Astrocyte (in vitro differentiated cells and primary cell): ENCODE data around the gene EP400. TPM values are rescaled to one million over a fixed set of nuclear protein-coding genes. Genes with fewer than 3 reads are reported as not detected.

ENCODE experiments used
- DNase-seq: peaks from one replicate; pipeline ENCODE4 v3.0.0-alpha.2; 2010; ENCODE audit warnings: low read depth
- FAIRE-seq: peaks from 2 replicates; lab custom pipeline; 2011; peaks lifted over from hg19 to GRCh38; lab: Jason Lieb, UNC
- H2AFZ ChIP-seq: 2 replicates; pipeline ENCODE4 v1.6.0; 2012; ENCODE audit warnings: low read depth, low read length, inconsistent platforms
- H3K27ac ChIP-seq: 2 replicates; pipeline ENCODE4 v1.5.1; 2011; ENCODE audit warnings: low read depth, low read length, inconsistent platforms
- H3K27me3 ChIP-seq: 2 replicates; pipeline ENCODE4 v1.6.0; 2011; ENCODE audit warnings: low read length, inconsistent platforms; ENCODE audit not compliant: insufficient read depth
- H3K36me3 ChIP-seq: 2 replicates; pipeline ENCODE4 v1.5.1; 2011; ENCODE audit warnings: low read length, inconsistent platforms; ENCODE audit not compliant: insufficient read depth
- H3K4me1 ChIP-seq: 2 replicates; pipeline ENCODE4 v1.5.1; 2011; ENCODE audit warnings: low read length, inconsistent platforms; ENCODE audit not compliant: insufficient read depth
- H3K4me2 ChIP-seq: 2 replicates; pipeline ENCODE4 v1.6.0; 2012; ENCODE audit warnings: low read length, inconsistent platforms
- H3K4me3 ChIP-seq: 2 replicates; pipeline ENCODE4 v1.5.1; 2011; ENCODE audit warnings: low read depth, mild to moderate bottlenecking, low read length, inconsistent platforms; ENCODE audit not compliant: insufficient read depth
- H3K79me2 ChIP-seq: 2 replicates; pipeline ENCODE4 v1.6.0; 2012; ENCODE audit warnings: mild to moderate bottlenecking, low read length, inconsistent platforms; ENCODE audit not compliant: insufficient read depth
- H3K9ac ChIP-seq: 2 replicates; pipeline ENCODE4 v1.6.0; 2012; ENCODE audit warnings: mild to moderate bottlenecking, low read length, inconsistent platforms
- H3K9me3 ChIP-seq: 2 replicates; pipeline ENCODE4 v1.5.1; 2012; ENCODE audit warnings: low read depth, mild to moderate bottlenecking, low read length, inconsistent platforms; ENCODE audit not compliant: insufficient read depth
- H4K20me1 ChIP-seq: 2 replicates; pipeline ENCODE4 v1.6.0; 2012; ENCODE audit warnings: low read length, inconsistent platforms; ENCODE audit not compliant: insufficient read depth
- H3K27ac Mint-ChIP-seq: one replicate; pipeline ENCODE4 v1.8.0; 2021; ENCODE audit warnings: mild to moderate bottlenecking, mixed read lengths; ENCODE audit not compliant: unreplicated experiment
- H3K27me3 Mint-ChIP-seq: one replicate; pipeline ENCODE4 v1.8.0; 2021; ENCODE audit warnings: low read depth, mixed read lengths; ENCODE audit not compliant: unreplicated experiment
- H3K36me3 Mint-ChIP-seq: one replicate; pipeline ENCODE4 v1.8.0; 2021; ENCODE audit warnings: low read depth, mixed read lengths; ENCODE audit not compliant: unreplicated experiment
- H3K4me1 Mint-ChIP-seq: one replicate; pipeline ENCODE4 v1.8.0; 2021; ENCODE audit warnings: low read depth, mixed read lengths; ENCODE audit not compliant: unreplicated experiment
- H3K4me3 Mint-ChIP-seq: one replicate; pipeline ENCODE4 v1.8.0; 2021; ENCODE audit warnings: mild to moderate bottlenecking, moderate library complexity, mixed read lengths; ENCODE audit not compliant: unreplicated experiment
- H3K9me3 Mint-ChIP-seq: one replicate; pipeline ENCODE4 v1.8.0; 2021; ENCODE audit warnings: mild to moderate bottlenecking, mixed read lengths; ENCODE audit not compliant: unreplicated experiment
- EZH2 ChIP-seq: IDR thresholded peaks from 2 replicates; pipeline ENCODE4 v1.6.1; 2012; ENCODE audit warnings: mild to moderate bottlenecking, low read length, inconsistent platforms; ENCODE audit not compliant: insufficient read depth
- total RNA-seq: library from RNA; stranded (reverse); gene quantifications from 2 replicates; pipeline ENCODE4 v1.2.1, GENCODE V29; 2021
- TF ChIP-seq, protein P1 (sequence below): IDR thresholded peaks from 2 replicates; pipeline ENCODE4 v1.5.1; 2011; ENCODE audit warnings: low read depth, mild to moderate bottlenecking, inconsistent platforms, low read length, moderate library complexity; ENCODE audit not compliant: insufficient read depth

The EP400 gene
- total RNA-seq, 1 donor from 2014 or later = 39.8 TPM

DNA sequence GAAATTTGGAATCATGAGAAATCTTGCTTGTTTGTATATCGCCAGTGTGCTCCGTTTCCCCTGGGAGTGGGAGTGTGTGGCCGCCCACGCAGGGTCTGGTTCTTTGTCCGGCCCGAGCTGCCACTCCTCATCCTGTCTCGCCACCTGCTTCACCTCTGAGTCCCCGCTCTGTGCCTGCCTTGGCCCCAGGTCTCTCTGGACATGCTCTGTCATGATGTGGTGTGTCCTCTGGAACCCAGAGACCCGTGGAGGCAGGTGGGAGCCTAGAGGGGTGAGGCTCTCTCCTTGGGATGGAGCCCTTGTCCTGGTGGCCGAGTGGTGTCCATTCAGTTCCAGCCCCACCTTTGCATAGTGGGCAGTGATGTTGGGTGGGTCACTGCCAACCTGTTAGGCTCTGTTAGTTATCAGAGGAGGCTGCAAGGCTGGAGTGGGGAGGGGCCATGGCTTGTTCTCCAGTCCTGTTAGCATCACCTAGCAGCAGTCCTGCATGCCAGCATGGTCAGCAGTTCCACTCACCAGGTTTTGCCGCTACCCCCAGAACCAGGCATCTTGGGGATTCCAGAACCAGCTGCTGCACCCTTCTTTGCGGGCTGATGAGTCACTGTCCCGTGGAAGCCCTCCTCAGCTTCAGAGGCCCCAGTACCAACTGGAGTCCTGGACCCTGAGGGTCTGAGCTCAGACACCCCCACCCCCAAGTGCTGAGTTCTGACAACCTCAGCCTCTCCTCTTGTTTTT is 76.5 kb downstream of the EP400 start:
- Mint-ChIP-seq H3K27ac (no peak overlapping the region), H3K27me3 (no peaks in the 10 kb centered on the region), H3K4me3 (no peak overlapping the region), H3K9me3 (no peaks in the 10 kb centered on the region), H3K36me3 (peaks cover 20% of the 10 kb centered on the region), H3K4me1 (no peaks in the 10 kb centered on the region)
- Histone ChIP-seq H3K79me2 (no peaks in the 10 kb centered on the region), H2AFZ (no peak overlapping the region), H3K9me3 (no peaks in the 10 kb centered on the region), H3K27me3 (no peaks in the 10 kb centered on the region), H3K4me2 (no peak overlapping the region), H3K9ac (no peak overlapping the region), H3K4me1 (peaks cover 7% of the 10 kb centered on the region), H3K4me3 (no peak overlapping the region), H3K36me3 (peaks cover 52% of the 10 kb centered on the region), H3K27ac (no peak overlapping the region), H4K20me1 (peaks cover 24% of the 10 kb centered on the region)
- no peak for TF ChIP-seq EZH2
- FAIRE-seq (no peak), DNase-seq (no peak)

DNA sequence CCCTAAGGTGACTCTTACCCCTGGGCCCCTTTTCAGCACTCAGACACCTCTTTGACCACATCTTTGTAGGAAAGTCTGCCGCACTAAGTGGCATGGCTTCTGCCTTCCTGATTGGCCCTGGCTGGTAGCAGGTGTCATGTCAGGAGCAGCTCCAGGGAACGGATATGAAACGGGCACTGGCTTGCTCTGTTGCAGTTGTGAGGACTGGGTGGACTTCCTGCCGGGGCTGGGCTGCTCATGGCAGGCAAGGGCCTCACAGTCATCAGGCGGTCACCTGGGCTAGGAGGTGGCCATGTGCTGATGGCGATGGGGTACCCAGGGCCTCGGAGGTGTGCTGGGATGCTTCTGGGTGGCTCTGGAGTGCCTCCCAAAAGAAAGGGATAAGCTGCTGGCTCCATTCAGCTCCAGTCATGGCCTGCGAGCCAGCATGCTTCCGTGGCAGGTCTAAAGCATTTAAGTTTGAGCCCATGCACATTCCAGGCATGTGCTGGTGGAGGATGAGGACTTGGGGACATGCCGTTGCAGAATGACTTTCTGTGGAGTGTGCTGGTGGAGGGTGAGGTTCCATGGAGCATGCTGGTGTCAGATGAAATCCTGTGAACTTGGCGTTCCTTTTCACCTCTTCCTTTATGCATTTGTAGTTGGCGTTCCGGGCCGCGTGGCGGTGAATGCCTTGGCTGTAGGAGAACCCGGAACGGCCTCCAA is 77.2 kb downstream of the EP400 start:
- no peak overlapping the region for H3K4me2 ChIP-seq
- no peak overlapping the region for H2AFZ ChIP-seq
- H3K27ac Mint-ChIP-seq = no peak overlapping the region
- H3K27ac ChIP-seq = no peak overlapping the region
- TF ChIP-seq, protein P1, sequence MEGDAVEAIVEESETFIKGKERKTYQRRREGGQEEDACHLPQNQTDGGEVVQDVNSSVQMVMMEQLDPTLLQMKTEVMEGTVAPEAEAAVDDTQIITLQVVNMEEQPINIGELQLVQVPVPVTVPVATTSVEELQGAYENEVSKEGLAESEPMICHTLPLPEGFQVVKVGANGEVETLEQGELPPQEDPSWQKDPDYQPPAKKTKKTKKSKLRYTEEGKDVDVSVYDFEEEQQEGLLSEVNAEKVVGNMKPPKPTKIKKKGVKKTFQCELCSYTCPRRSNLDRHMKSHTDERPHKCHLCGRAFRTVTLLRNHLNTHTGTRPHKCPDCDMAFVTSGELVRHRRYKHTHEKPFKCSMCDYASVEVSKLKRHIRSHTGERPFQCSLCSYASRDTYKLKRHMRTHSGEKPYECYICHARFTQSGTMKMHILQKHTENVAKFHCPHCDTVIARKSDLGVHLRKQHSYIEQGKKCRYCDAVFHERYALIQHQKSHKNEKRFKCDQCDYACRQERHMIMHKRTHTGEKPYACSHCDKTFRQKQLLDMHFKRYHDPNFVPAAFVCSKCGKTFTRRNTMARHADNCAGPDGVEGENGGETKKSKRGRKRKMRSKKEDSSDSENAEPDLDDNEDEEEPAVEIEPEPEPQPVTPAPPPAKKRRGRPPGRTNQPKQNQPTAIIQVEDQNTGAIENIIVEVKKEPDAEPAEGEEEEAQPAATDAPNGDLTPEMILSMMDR = no peak
- TF ChIP-seq EZH2 = no peak
- no peak for DNase-seq
- H3K9me3 Mint-ChIP-seq = no peaks in the 10 kb centered on the region
- H3K36me3 Mint-ChIP-seq = peaks cover 17% of the 10 kb centered on the region
- H3K79me2 ChIP-seq = no peaks in the 10 kb centered on the region
- no peaks in the 10 kb centered on the region for H3K9me3 ChIP-seq
- H4K20me1 ChIP-seq = peaks cover 23% of the 10 kb centered on the region
- no peaks in the 10 kb centered on the region for H3K4me1 Mint-ChIP-seq
- H3K9ac ChIP-seq = no peak overlapping the region
- peaks cover 7% of the 10 kb centered on the region for H3K4me1 ChIP-seq
- no peaks in the 10 kb centered on the region for H3K27me3 Mint-ChIP-seq
- no peak overlapping the region for H3K4me3 ChIP-seq
- H3K4me3 Mint-ChIP-seq = no peak overlapping the region
- H3K27me3 ChIP-seq = no peaks in the 10 kb centered on the region
- FAIRE-seq = no peak
- H3K36me3 ChIP-seq = peaks cover 51% of the 10 kb centered on the region

DNA sequence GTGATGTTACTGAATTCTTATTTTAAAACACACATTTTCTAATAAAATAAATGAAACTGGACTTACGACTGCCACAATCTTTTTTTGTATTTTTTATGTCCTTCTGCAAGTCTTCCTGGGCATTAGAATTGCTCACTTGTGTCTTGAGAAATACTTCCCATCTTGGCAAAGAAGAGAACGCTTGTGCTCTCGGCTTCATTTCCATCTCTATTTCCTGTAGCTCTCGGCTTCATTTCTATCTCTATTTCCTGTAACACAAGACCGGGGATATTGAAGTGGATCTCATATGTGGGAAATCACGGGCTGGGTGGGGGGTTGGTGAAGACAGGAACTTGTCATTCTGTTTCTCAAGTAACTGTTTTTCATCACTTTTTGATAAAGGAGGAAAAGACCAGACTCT is 77.9 kb downstream of the EP400 start:
- no peak overlapping the region for H3K27ac ChIP-seq
- H3K9me3 ChIP-seq = no peaks in the 10 kb centered on the region
- Mint-ChIP-seq H3K27me3 (no peaks in the 10 kb centered on the region), H3K4me3 (no peak overlapping the region), H3K27ac (no peak overlapping the region), H3K9me3 (no peaks in the 10 kb centered on the region), H3K4me1 (no peaks in the 10 kb centered on the region), H3K36me3 (peaks cover 17% of the 10 kb centered on the region)
- H3K79me2 ChIP-seq = no peaks in the 10 kb centered on the region
- H3K36me3 ChIP-seq = peaks cover 50% of the 10 kb centered on the region
- no peak overlapping the region for H3K4me3 ChIP-seq
- H4K20me1 ChIP-seq = peaks cover 19% of the 10 kb centered on the region
- no peaks in the 10 kb centered on the region for H3K27me3 ChIP-seq
- TF ChIP-seq, protein P1 = no peak
- no peak for TF ChIP-seq EZH2
- DNase-seq (no peak), FAIRE-seq (no peak)
- no peak overlapping the region for H3K4me2 ChIP-seq
- no peak overlapping the region for H3K9ac ChIP-seq
- peaks cover 7% of the 10 kb centered on the region for H3K4me1 ChIP-seq
- H2AFZ ChIP-seq = no peak overlapping the region
